AG10803 (cell line): ENCODE data around the gene MAN1B1.
"Not testable (repeated sequence)": the region's sequence is repeated elsewhere in the genome, so short reads cannot be mapped to it uniquely, and the experiment has no call there.

Experiments used
- DNase-seq: peaks from one replicate; pipeline ENCODE4 v3.0.0; 2010; ENCODE audit warnings: low read depth
- H3K4me3 ChIP-seq: 2 replicates; pipeline ENCODE4 v1.5.1; 2011; ENCODE audit warnings: mild to moderate bottlenecking, low read length, control low read depth
- TF ChIP-seq, protein P1 (sequence below): conservative IDR thresholded peaks from 2 replicates; pipeline ENCODE4 v1.5.1; 2011; ENCODE audit warnings: mild to moderate bottlenecking, low read length, control low read depth, inconsistent platforms

Gene MAN1B1

DNA sequence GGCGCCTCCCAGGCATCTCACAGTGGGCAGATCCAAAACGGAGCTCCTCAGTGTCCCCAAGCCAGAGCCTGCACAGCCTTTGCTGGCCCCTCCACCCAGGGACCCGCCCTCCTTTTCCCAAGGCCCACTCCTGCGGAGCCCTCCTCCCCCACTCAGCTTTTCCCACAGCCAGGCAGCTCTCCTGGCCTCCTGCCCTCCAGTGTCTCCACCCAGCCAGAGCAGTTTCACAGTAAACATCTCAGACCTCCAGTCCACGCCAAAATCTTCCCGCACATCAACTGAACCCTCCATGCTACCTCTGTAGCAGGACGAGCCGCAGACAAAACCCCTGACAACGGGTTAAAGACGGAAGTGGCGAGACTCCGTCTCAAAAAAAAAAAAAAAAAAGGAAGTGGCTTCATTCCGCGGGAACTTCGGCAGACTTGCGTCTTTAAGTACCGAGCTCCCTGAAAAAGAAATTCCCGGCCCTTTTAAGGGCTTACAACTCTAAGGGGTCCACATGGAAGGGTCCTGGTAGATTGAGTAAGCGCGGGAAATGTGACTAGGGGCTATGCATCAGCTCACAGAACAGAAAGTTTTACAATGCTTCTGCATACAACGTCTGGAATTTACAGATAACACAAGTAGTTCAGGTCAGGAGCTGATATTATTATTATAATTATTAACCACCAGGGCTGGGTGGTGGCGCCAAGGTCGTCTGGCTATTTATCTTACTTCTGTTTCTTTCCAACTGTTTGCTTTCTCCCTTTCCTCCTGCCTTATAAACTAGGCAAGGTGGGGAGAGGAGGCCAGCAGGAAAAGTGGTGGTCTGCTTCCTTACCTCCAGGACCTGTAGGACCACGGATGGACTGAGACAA, 40.7 kb downstream of the MAN1B1 start:
- H3K4me3 ChIP-seq = no peak overlapping the region
- TF ChIP-seq, protein P1, sequence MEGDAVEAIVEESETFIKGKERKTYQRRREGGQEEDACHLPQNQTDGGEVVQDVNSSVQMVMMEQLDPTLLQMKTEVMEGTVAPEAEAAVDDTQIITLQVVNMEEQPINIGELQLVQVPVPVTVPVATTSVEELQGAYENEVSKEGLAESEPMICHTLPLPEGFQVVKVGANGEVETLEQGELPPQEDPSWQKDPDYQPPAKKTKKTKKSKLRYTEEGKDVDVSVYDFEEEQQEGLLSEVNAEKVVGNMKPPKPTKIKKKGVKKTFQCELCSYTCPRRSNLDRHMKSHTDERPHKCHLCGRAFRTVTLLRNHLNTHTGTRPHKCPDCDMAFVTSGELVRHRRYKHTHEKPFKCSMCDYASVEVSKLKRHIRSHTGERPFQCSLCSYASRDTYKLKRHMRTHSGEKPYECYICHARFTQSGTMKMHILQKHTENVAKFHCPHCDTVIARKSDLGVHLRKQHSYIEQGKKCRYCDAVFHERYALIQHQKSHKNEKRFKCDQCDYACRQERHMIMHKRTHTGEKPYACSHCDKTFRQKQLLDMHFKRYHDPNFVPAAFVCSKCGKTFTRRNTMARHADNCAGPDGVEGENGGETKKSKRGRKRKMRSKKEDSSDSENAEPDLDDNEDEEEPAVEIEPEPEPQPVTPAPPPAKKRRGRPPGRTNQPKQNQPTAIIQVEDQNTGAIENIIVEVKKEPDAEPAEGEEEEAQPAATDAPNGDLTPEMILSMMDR = no peak
- DNase-seq = no peak

DNA sequence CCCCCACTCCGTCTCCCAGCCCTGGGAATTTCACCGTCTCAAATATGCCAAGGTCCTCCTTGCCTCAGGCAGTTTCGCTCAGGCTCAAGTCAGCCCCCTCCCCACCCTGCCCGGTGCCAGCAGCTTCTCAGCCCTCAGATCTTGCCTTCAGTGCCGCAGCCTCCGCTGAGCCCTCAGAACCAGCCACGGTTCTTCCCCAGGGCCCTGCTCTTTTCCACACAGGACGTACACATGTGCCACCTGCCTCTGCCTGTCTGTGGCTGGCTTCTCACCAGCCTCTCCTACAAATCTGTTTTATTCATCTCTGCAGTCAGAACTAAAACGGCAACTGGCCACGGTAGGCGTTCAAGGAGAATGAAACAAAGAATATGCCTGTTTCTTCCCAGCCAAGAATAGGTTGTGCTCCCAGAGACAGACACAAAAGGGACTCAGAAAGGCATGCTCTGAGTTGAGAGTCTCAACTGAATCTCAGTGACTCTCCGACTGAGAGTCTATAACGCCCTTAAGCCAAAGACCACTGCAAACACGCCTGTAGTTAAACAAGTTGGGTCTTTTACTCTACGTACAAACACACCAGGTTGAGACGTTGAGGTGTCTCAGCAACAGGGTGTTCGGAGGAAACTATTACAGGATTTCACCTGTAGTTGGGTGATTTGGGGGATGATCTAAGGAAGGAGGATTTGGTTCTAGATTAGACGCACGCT, 41.5 kb downstream of the MAN1B1 start:
- TF ChIP-seq, protein P1 = no peak
- no peak for DNase-seq

GRCh38 chr9:137128862-137129455, 42.2 kb downstream of the MAN1B1 start:
- peak overlapping the region; percentile 77 for H3K4me3 ChIP-seq
- peak; percentile 33 for DNase-seq
- TF ChIP-seq, protein P1 = no peak

More for the DNA sequence above, 41.5 kb downstream of the MAN1B1 start:
- peak overlapping the region; percentile 77 for H3K4me3 ChIP-seq

GRCh38 chr9:137129456-137130175, 42.8 kb downstream of the MAN1B1 start:
- H3K4me3 ChIP-seq = peak overlapping the region; percentile 77
- DNase-seq = peak; percentile 91
- TF ChIP-seq, protein P1 = no peak

GRCh38 chr9:137130176-137130755, 43.5 kb downstream of the MAN1B1 start:
- H3K4me3 ChIP-seq = peak overlapping the region; percentile 77
- TF ChIP-seq, protein P1 = no peak
- no peak for DNase-seq

- no peak for DNase-seq
- TF ChIP-seq, protein P1 = no peak
- no peak overlapping the region for H3K4me3 ChIP-seq
These were observed 47.4 kb downstream of the MAN1B1 start for GRCh38 chr9:137134191-137134590.

GRCh38 chr9:137135154-137135553, 48.4 kb downstream of the MAN1B1 start:
- H3K4me3 ChIP-seq, DNase-seq: not testable (repeated sequence)
